SJSA1 (cell line): ENCODE data around the gene RASSF3. TPM values are rescaled to one million over a fixed set of nuclear protein-coding genes. Genes with fewer than 3 reads are reported as not detected.
"Not testable (repeated sequence)": the region's sequence is repeated elsewhere in the genome, so short reads cannot be mapped to it uniquely, and the experiment has no call there.

ENCODE experiments used
- DNase-seq, 2 experiments: peaks; one replicate each; pipeline ENCODE4 v3.0.0-alpha.2; 2015 to 2020; ENCODE audit warnings: low spot score in 2 of 2, low read depth in 1 of 2
- H3K27ac ChIP-seq: fragments of 250-450 bp; sonication (Bioruptor Pico); 2 replicates; pipeline ENCODE4 v1.5.1; 2020; ENCODE audit warnings: mild to moderate bottlenecking, moderate library complexity
- H3K27me3 ChIP-seq: fragments of 250-450 bp; sonication (Bioruptor Pico); replicated peaks from 2 replicates; pipeline ENCODE4 v1.5.1; 2020; ENCODE audit warnings: mild to moderate bottlenecking, moderate library complexity
- H3K36me3 ChIP-seq: fragments of 250-450 bp; sonication (Bioruptor Pico); 2 replicates; pipeline ENCODE4 v1.5.1; 2020; ENCODE audit warnings: mild to moderate bottlenecking
- H3K4me1 ChIP-seq: fragments of 250-450 bp; sonication (Bioruptor Pico); replicated peaks from 2 replicates; pipeline ENCODE4 v1.6.1; 2021; ENCODE audit warnings: mild to moderate bottlenecking
- H3K4me3 ChIP-seq: fragments of 250-450 bp; sonication (Bioruptor Pico); 2 replicates; pipeline ENCODE4 v1.5.1; 2020; ENCODE audit warnings: mild to moderate bottlenecking
- H3K9me3 ChIP-seq: fragments of 250-450 bp; sonication (Bioruptor Pico); replicated peaks from 2 replicates; pipeline ENCODE4 v1.5.1; 2020; ENCODE audit warnings: mild to moderate bottlenecking
- total RNA-seq: library from RNA; depleted of rRNA; stranded (reverse); fragments of >200 nt; shearing (Covaris generic); gene quantifications from 2 replicates; pipeline ENCODE4 v1.2.3, GENCODE V29; 2014

Gene RASSF3
- total RNA-seq, 1 experiment from 2014 or later = 13.7 TPM

GRCh38 chr12:64582114-64582513, 28.2 kb upstream of the RASSF3 start:
- no peaks in the 10 kb centered on the region for H3K36me3 ChIP-seq
- no peaks in the 10 kb centered on the region for H3K9me3 ChIP-seq
- H3K27me3 ChIP-seq = no peaks in the 10 kb centered on the region
- H3K4me3 ChIP-seq = no peak overlapping the region
- no peaks in the 10 kb centered on the region for H3K4me1 ChIP-seq
- no peak for DNase-seq
- H3K27ac ChIP-seq = no peak overlapping the region

GRCh38 chr12:64582862-64583261, 27.4 kb upstream of the RASSF3 start:
- no peak overlapping the region for H3K27ac ChIP-seq

GRCh38 chr12:64583395-64583770, 26.9 kb upstream of the RASSF3 start:
- H3K4me1 ChIP-seq, H3K27me3 ChIP-seq, H3K36me3 ChIP-seq, H3K4me3 ChIP-seq, H3K9me3 ChIP-seq, H3K27ac ChIP-seq, DNase-seq: not testable (repeated sequence)

More at GRCh38 chr12:64582862-64583261, 27.4 kb upstream of the RASSF3 start:
- no peaks in the 10 kb centered on the region for H3K27me3 ChIP-seq
- H3K4me1 ChIP-seq = no peaks in the 10 kb centered on the region
- no peaks in the 10 kb centered on the region for H3K36me3 ChIP-seq
- DNase-seq = no peak
- no peak overlapping the region for H3K4me3 ChIP-seq
- no peaks in the 10 kb centered on the region for H3K9me3 ChIP-seq

GRCh38 chr12:64583771-64584421, 26.4 kb upstream of the RASSF3 start:
- H3K9me3 ChIP-seq = no peaks in the 10 kb centered on the region
- no peaks in the 10 kb centered on the region for H3K36me3 ChIP-seq
- H3K4me1 ChIP-seq = no peaks in the 10 kb centered on the region
- no peak overlapping the region for H3K27ac ChIP-seq
- H3K4me3 ChIP-seq = no peak overlapping the region
- no peak for DNase-seq
- H3K27me3 ChIP-seq = no peaks in the 10 kb centered on the region

GRCh38 chr12:64585104-64585503, 25.2 kb upstream of the RASSF3 start:
- Histone ChIP-seq H3K4me1 (no peaks in the 10 kb centered on the region), H3K9me3 (no peaks in the 10 kb centered on the region), H3K4me3 (no peak overlapping the region), H3K27ac (no peak overlapping the region), H3K36me3 (no peaks in the 10 kb centered on the region), H3K27me3 (no peaks in the 10 kb centered on the region)
- DNase-seq = no peak

GRCh38 chr12:64587447-64587846, 22.8 kb upstream of the RASSF3 start:
- H3K4me3 ChIP-seq = no peak overlapping the region
- no peak overlapping the region for H3K27ac ChIP-seq
- DNase-seq = no peak
- H3K4me1 ChIP-seq = no peaks in the 10 kb centered on the region
- no peaks in the 10 kb centered on the region for H3K36me3 ChIP-seq
- H3K27me3 ChIP-seq = no peaks in the 10 kb centered on the region
- H3K9me3 ChIP-seq = no peaks in the 10 kb centered on the region

GRCh38 chr12:64590183-64590582, 20.1 kb upstream of the RASSF3 start:
- no peaks in the 10 kb centered on the region for H3K4me1 ChIP-seq
- no peak overlapping the region for H3K27ac ChIP-seq
- no peaks in the 10 kb centered on the region for H3K9me3 ChIP-seq
- DNase-seq = no peak
- no peaks in the 10 kb centered on the region for H3K27me3 ChIP-seq
- H3K4me3 ChIP-seq = no peak overlapping the region
- no peaks in the 10 kb centered on the region for H3K36me3 ChIP-seq

GRCh38 chr12:64595863-64596793, 14.2 kb upstream of the RASSF3 start:
- no peaks in the 10 kb centered on the region for H3K9me3 ChIP-seq
- no peaks in the 10 kb centered on the region for H3K4me1 ChIP-seq
- H3K27me3 ChIP-seq = no peaks in the 10 kb centered on the region
- no peak for DNase-seq
- no peaks in the 10 kb centered on the region for H3K36me3 ChIP-seq
- no peak overlapping the region for H3K27ac ChIP-seq
- no peak overlapping the region for H3K4me3 ChIP-seq

- no peaks in the 10 kb centered on the region for H3K4me1 ChIP-seq
- H3K27me3 ChIP-seq = no peaks in the 10 kb centered on the region
- H3K4me3 ChIP-seq = no peak overlapping the region
- no peak overlapping the region for H3K27ac ChIP-seq
- no peaks in the 10 kb centered on the region for H3K36me3 ChIP-seq
- no peaks in the 10 kb centered on the region for H3K9me3 ChIP-seq
- no peak for DNase-seq
Measured at GRCh38 chr12:64598831-64599230, 11.5 kb upstream of the RASSF3 start.

GRCh38 chr12:64600164-64600561, 10.1 kb upstream of the RASSF3 start:
- Histone ChIP-seq H3K27me3 (no peaks in the 10 kb centered on the region), H3K9me3 (no peaks in the 10 kb centered on the region), H3K36me3 (no peaks in the 10 kb centered on the region)

GRCh38 chr12:64603183-64603841, 7.0 kb upstream of the RASSF3 start:
- H3K4me1 ChIP-seq = peaks cover 2% of the 10 kb centered on the region
- H3K27me3 ChIP-seq = no peaks in the 10 kb centered on the region
- DNase-seq = no peak
- no peaks in the 10 kb centered on the region for H3K9me3 ChIP-seq
- no peak overlapping the region for H3K4me3 ChIP-seq
- H3K27ac ChIP-seq = no peak overlapping the region
- H3K36me3 ChIP-seq = no peaks in the 10 kb centered on the region

More at GRCh38 chr12:64600164-64600561, 10.1 kb upstream of the RASSF3 start:
- no peak overlapping the region for H3K4me3 ChIP-seq
- no peaks in the 10 kb centered on the region for H3K4me1 ChIP-seq
- no peak for DNase-seq
- H3K27ac ChIP-seq = no peak overlapping the region

GRCh38 chr12:64608901-64609535, 1.3 kb upstream of the RASSF3 start:
- no peaks in the 10 kb centered on the region for H3K9me3 ChIP-seq
- H3K4me1 ChIP-seq = peaks cover 13% of the 10 kb centered on the region
- H3K36me3 ChIP-seq = peaks cover 4% of the 10 kb centered on the region
- H3K4me3 ChIP-seq = peak overlapping the region; percentile 98
- H3K27me3 ChIP-seq = no peaks in the 10 kb centered on the region
- peak overlapping the region; percentile 71 for H3K27ac ChIP-seq
- peak; percentile 58 to 63 for DNase-seq

GRCh38 chr12:64609536-64610078, 688 bp upstream of the RASSF3 start:
- DNase-seq = no peak
- H3K9me3 ChIP-seq = no peaks in the 10 kb centered on the region
- H3K36me3 ChIP-seq = peaks cover 8% of the 10 kb centered on the region
- no peaks in the 10 kb centered on the region for H3K27me3 ChIP-seq
- H3K4me1 ChIP-seq = peaks cover 13% of the 10 kb centered on the region
- H3K27ac ChIP-seq = peak overlapping the region; percentile 71
- peak overlapping the region; percentile 98 for H3K4me3 ChIP-seq
